ENCODE data around the gene NMD3.

NMD3 gene

DNA sequence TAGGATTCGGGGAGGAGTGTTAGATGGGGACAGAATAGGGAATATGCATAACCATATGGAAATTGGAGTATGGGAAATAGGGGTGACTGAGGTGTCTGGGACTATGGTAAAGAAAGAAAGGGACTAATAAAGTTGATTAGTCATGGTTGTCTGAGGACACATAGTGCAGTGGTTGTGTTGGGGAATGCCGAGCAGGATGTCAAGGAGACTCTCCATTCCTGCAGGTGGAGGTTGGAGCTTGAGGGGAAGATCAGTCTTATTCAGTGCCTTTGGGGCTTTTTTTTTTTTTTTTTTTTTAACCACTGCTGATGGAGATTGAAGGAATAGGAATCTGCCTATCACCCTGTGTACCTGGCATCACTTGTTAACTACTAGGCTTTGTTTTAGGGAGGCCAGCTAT lies 10.8 kb downstream of the NMD3 start:
- H3K9me3 ChIP-seq (ENCODE audit: insufficient read depth, low read depth, low read length), result no peaks in the 10 kb centered on the region
- no peak overlapping the region for H3K14ac ChIP-seq (ENCODE audit: low read length)
- no peak overlapping the region for H2BK120ac ChIP-seq (ENCODE audit: insufficient read depth, low read length, poor library complexity)
- no peak overlapping the region for H3K9ac ChIP-seq (ENCODE audit: low read length)
- 100% methylated on average over 1 of the region's 2 CpGs for WGBS (ENCODE audit: extremely low coverage, insufficient coverage, insufficient read length)
- H3K4ac ChIP-seq (ENCODE audit: low read depth, low read length), result no peak overlapping the region
- no peak overlapping the region for H3K18ac ChIP-seq (ENCODE audit: low read length)
- no peaks in the 10 kb centered on the region for H3K79me1 ChIP-seq (ENCODE audit: low read length)
- H4K91ac ChIP-seq (ENCODE audit: low read depth, low read length), result no peak overlapping the region
- DNase-seq, result no peak
- no peak overlapping the region for H3K4me3 ChIP-seq (ENCODE audit: low read depth, low read length)
- H3K23ac ChIP-seq (ENCODE audit: low read length), result no peak overlapping the region
- H2BK12ac ChIP-seq (ENCODE audit: low read length), result no peak overlapping the region
- H3K79me2 ChIP-seq (ENCODE audit: control insufficient read depth, insufficient read depth, low read length, poor library complexity), result no peaks in the 10 kb centered on the region
- peaks cover 6 to 12% of the 10 kb centered on the region in 2 experiments for H3K36me3 ChIP-seq (ENCODE audit: control insufficient read depth in 1 of 2, insufficient read depth in 2 of 2, low read length in 2 of 2)
- H3K4me1 ChIP-seq (ENCODE audit: control insufficient read depth in 1 of 2, insufficient read depth in 2 of 2, low read length in 2 of 2), result no peaks in the 10 kb centered on the region
- H3K4me2 ChIP-seq (ENCODE audit: low read length), result no peak overlapping the region
- no peaks in the 10 kb centered on the region for H3K27me3 ChIP-seq (ENCODE audit: insufficient read depth, low read length)
- H4K8ac ChIP-seq (ENCODE audit: low read depth, low read length), result no peak overlapping the region
- H2AFZ ChIP-seq (ENCODE audit: insufficient read depth, low read length, poor library complexity), result no peak overlapping the region
- H4K12ac ChIP-seq (ENCODE audit: low read depth, low read length), result no peak overlapping the region
- no peak overlapping the region for H2AK5ac ChIP-seq (ENCODE audit: low read length)
- no peak overlapping the region for H2BK5ac ChIP-seq (ENCODE audit: low read depth, low read length, poor library complexity)
- H3K27ac ChIP-seq (ENCODE audit: low read depth, low read length), result no peak overlapping the region

DNA sequence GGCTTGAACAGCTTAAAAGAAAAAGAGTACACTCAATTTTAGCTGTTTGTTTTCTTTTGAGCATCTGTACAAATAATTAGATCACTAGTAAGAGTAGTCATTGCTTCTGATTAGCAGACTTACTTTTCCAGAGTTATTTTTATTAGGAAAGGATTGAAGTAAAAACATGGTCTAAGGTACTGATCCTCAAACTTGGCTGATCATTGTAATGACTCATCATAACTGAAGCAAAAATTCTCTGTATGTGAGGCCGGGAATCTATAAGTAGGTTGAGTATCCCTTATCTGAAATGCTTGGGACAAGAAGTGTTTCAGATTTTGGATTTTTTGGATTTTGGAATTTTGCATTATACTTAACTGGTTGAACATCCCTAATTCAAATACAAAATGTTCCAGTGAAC lies 12.4 kb downstream of the NMD3 start:
- no peak overlapping the region for H2AFZ ChIP-seq (ENCODE audit: insufficient read depth, low read length, poor library complexity)
- H2BK120ac ChIP-seq (ENCODE audit: insufficient read depth, low read length, poor library complexity), result no peak overlapping the region
- H3K27ac ChIP-seq (ENCODE audit: low read depth, low read length), result no peak overlapping the region
- H3K23ac ChIP-seq (ENCODE audit: low read length), result no peak overlapping the region
- H3K9ac ChIP-seq (ENCODE audit: low read length), result no peak overlapping the region
- H3K4me1 ChIP-seq (ENCODE audit: control insufficient read depth in 1 of 2, insufficient read depth in 2 of 2, low read length in 2 of 2), result no peaks in the 10 kb centered on the region
- no peak overlapping the region for H2AK5ac ChIP-seq (ENCODE audit: low read length)
- H3K79me2 ChIP-seq (ENCODE audit: control insufficient read depth, insufficient read depth, low read length, poor library complexity), result no peaks in the 10 kb centered on the region
- no CpG with 5 or more reads among the region's 1 CpG for WGBS (ENCODE audit: extremely low coverage, insufficient coverage, insufficient read length)
- H2BK12ac ChIP-seq (ENCODE audit: low read length), result no peak overlapping the region
- no peaks in the 10 kb centered on the region for H3K27me3 ChIP-seq (ENCODE audit: insufficient read depth, low read length)
- no peak overlapping the region for H3K4me2 ChIP-seq (ENCODE audit: low read length)
- no peaks in the 10 kb centered on the region for H3K79me1 ChIP-seq (ENCODE audit: low read length)
- no peak overlapping the region for H2BK5ac ChIP-seq (ENCODE audit: low read depth, low read length, poor library complexity)
- H4K12ac ChIP-seq (ENCODE audit: low read depth, low read length), result no peak overlapping the region
- H4K8ac ChIP-seq (ENCODE audit: low read depth, low read length), result no peak overlapping the region
- H3K18ac ChIP-seq (ENCODE audit: low read length), result no peak overlapping the region
- no peak overlapping the region for H4K91ac ChIP-seq (ENCODE audit: low read depth, low read length)
- no peak for DNase-seq
- H3K4ac ChIP-seq (ENCODE audit: low read depth, low read length), result no peak overlapping the region
- H3K9me3 ChIP-seq (ENCODE audit: insufficient read depth, low read depth, low read length), result no peaks in the 10 kb centered on the region
- no peak overlapping the region for H3K4me3 ChIP-seq (ENCODE audit: low read depth, low read length)
- H3K36me3 ChIP-seq (ENCODE audit: control insufficient read depth in 1 of 2, insufficient read depth in 2 of 2, low read length in 2 of 2), result peaks cover 7 to 12% of the 10 kb centered on the region in 2 experiments
- H3K14ac ChIP-seq (ENCODE audit: low read length), result no peak overlapping the region

DNA sequence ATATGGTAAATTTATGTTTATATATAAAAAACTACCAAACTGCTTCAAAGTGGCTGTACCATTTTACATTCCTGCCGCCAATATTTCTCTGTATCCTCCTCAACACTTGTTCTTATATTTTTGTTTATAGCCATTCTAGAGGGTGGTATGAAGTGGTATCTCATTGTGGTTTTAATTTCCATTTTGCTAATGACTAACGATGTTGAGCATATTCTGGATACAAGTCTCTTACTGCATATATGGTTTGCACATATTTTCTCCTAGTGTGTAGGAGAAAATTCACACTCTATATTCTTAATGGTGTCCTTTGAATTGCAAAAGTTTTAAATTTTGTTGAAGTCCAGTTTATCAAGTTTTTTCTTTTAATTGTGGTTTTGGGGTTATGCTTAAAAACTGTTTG lies 15.1 kb downstream of the NMD3 start:
- Histone ChIP-seq H3K9ac (ENCODE audit: low read length) (no peak overlapping the region), H4K91ac (ENCODE audit: low read depth, low read length) (no peak overlapping the region), H3K4me1 (ENCODE audit: control insufficient read depth in 1 of 2, insufficient read depth in 2 of 2, low read length in 2 of 2) (no peaks in the 10 kb centered on the region), H3K18ac (ENCODE audit: low read length) (no peak overlapping the region), H2BK120ac (ENCODE audit: insufficient read depth, low read length, poor library complexity) (no peak overlapping the region), H3K23ac (ENCODE audit: low read length) (no peak overlapping the region), H4K12ac (ENCODE audit: low read depth, low read length) (no peak overlapping the region), H2AFZ (ENCODE audit: insufficient read depth, low read length, poor library complexity) (no peak overlapping the region), H3K14ac (ENCODE audit: low read length) (no peak overlapping the region), H3K79me2 (ENCODE audit: control insufficient read depth, insufficient read depth, low read length, poor library complexity) (no peaks in the 10 kb centered on the region), H3K79me1 (ENCODE audit: low read length) (no peaks in the 10 kb centered on the region), H3K4me3 (ENCODE audit: low read depth, low read length) (no peak overlapping the region), H3K4ac (ENCODE audit: low read depth, low read length) (no peak overlapping the region), H3K4me2 (ENCODE audit: low read length) (no peak overlapping the region), H3K36me3 (ENCODE audit: control insufficient read depth in 1 of 2, insufficient read depth in 2 of 2, low read length in 2 of 2) (peaks cover 7% of the 10 kb centered on the region in 2 experiments), H2BK5ac (ENCODE audit: low read depth, low read length, poor library complexity) (no peak overlapping the region), H4K8ac (ENCODE audit: low read depth, low read length) (no peak overlapping the region), H3K27me3 (ENCODE audit: insufficient read depth, low read length) (no peaks in the 10 kb centered on the region), H3K27ac (ENCODE audit: low read depth, low read length) (no peak overlapping the region), H2BK12ac (ENCODE audit: low read length) (no peak overlapping the region), H2AK5ac (ENCODE audit: low read length) (no peak overlapping the region), H3K9me3 (ENCODE audit: insufficient read depth, low read depth, low read length) (no peaks in the 10 kb centered on the region)
- no CpG with 5 or more reads among the region's 2 CpGs for WGBS (ENCODE audit: extremely low coverage, insufficient coverage, insufficient read length)
- DNase-seq, result no peak

DNA sequence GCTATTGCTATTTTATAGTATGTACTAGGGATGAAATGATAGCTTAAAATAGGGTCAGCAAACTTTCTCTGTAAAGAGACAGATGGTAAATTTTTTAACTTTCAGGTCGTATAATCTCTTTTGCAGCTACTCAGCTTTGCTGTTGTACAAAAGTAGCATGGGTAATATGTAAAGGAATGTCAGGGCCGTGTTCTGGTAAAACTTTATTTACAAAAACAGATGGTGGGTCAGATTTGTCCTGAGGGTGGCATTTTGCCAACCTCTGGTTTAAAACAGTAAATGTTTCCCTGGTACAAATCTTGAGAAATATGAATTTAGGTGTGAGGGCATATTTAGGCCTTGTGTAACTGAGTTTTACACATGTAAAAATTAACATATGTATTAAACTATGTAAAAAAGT lies 18.6 kb downstream of the NMD3 start:
- no peak overlapping the region for H2BK120ac ChIP-seq (ENCODE audit: insufficient read depth, low read length, poor library complexity)
- no peak overlapping the region for H4K12ac ChIP-seq (ENCODE audit: low read depth, low read length)
- H3K4me1 ChIP-seq (ENCODE audit: control insufficient read depth in 1 of 2, insufficient read depth in 2 of 2, low read length in 2 of 2), result no peaks in the 10 kb centered on the region
- H3K4me2 ChIP-seq (ENCODE audit: low read length), result no peak overlapping the region
- H2AK5ac ChIP-seq (ENCODE audit: low read length), result no peak overlapping the region
- H3K79me2 ChIP-seq (ENCODE audit: control insufficient read depth, insufficient read depth, low read length, poor library complexity), result no peaks in the 10 kb centered on the region
- no peak overlapping the region for H3K14ac ChIP-seq (ENCODE audit: low read length)
- H4K91ac ChIP-seq (ENCODE audit: low read depth, low read length), result no peak overlapping the region
- no peak overlapping the region for H2AFZ ChIP-seq (ENCODE audit: insufficient read depth, low read length, poor library complexity)
- H3K9ac ChIP-seq (ENCODE audit: low read length), result no peak overlapping the region
- no peak overlapping the region for H3K27ac ChIP-seq (ENCODE audit: low read depth, low read length)
- no peak overlapping the region for H4K8ac ChIP-seq (ENCODE audit: low read depth, low read length)
- H3K4ac ChIP-seq (ENCODE audit: low read depth, low read length), result no peak overlapping the region
- H2BK5ac ChIP-seq (ENCODE audit: low read depth, low read length, poor library complexity), result no peak overlapping the region
- H3K4me3 ChIP-seq (ENCODE audit: low read depth, low read length), result no peak overlapping the region
- H2BK12ac ChIP-seq (ENCODE audit: low read length), result no peak overlapping the region
- no peaks in the 10 kb centered on the region for H3K79me1 ChIP-seq (ENCODE audit: low read length)
- no peak for DNase-seq
- H3K36me3 ChIP-seq (ENCODE audit: control insufficient read depth in 1 of 2, insufficient read depth in 2 of 2, low read length in 2 of 2), result peaks cover 10 to 12% of the 10 kb centered on the region in 2 experiments
- H3K18ac ChIP-seq (ENCODE audit: low read length), result no peak overlapping the region
- no peak overlapping the region for H3K23ac ChIP-seq (ENCODE audit: low read length)
- H3K27me3 ChIP-seq (ENCODE audit: insufficient read depth, low read length), result no peaks in the 10 kb centered on the region
- WGBS (ENCODE audit: extremely low coverage, insufficient coverage, insufficient read length), result no CpG with 5 or more reads among the region's 2 CpGs
- no peaks in the 10 kb centered on the region for H3K9me3 ChIP-seq (ENCODE audit: insufficient read depth, low read depth, low read length)

All from trophoblast cell (in vitro differentiated cells and primary cell).